HG03025 (cell line): ENCODE results near the gene USP24.

Experiments
- ATAC-seq: cut with Tn5 transposase; IDR thresholded peaks from one replicate; pipeline ENCODE4 v1.9.1; 2021; ENCODE audit warnings: mild to moderate bottlenecking, moderate library complexity; ENCODE audit not compliant: unreplicated experiment, low FRiP score

The USP24 gene

DNA sequence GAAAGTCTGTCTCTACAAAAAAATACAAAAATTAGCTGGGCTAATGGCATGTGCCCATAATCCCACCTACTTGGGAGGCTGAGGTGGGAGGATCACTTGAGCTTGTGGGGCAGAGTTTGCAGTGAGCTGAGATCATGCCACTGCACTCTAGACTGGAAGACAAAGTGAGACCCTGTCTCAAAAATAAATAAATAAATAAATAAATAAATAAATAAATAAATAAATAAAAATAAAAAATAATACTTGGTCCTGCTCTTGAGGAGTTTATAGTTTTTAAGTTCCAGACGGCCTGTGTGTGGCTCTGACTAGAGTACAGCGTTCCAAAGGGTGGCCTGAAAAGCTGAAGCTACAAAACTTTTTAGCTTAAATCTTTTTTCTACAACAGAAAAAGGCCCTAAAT is 140.7 kb downstream of the USP24 start:
- no peak for ATAC-seq

DNA sequence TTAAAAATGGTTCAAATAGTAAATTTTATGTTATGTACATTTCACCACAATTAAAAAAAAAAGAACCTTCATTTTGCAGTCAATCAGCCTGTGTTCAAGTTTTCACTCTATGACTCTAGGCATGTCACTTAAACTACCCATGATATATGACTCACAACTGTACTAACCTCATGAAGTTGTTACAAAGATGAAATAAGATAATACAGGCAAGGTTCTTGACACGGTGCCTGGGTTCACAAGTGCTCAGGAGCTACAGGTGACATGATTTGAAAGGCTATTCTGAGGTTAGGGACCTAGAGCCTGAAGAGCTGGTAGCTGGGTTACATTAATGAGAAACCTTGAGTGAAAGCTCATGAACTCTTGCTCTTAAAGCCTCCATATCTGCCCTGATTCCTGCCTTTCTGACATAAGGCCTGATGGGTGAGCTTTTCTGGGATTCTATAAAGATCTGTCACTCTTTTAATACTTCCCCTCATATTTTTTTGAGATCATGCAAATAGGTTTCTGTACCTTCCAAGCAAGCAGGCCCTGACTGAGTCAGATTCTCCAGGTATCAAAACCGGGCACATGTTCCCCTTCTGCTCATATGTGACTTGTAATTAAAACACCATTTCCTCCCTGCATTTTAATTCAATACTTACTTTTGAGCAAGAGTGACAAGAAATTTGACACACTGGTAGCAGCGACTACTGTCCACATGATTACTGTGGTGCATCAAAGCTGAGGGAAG is 141.8 kb downstream of the USP24 start:
- no peak for ATAC-seq

DNA sequence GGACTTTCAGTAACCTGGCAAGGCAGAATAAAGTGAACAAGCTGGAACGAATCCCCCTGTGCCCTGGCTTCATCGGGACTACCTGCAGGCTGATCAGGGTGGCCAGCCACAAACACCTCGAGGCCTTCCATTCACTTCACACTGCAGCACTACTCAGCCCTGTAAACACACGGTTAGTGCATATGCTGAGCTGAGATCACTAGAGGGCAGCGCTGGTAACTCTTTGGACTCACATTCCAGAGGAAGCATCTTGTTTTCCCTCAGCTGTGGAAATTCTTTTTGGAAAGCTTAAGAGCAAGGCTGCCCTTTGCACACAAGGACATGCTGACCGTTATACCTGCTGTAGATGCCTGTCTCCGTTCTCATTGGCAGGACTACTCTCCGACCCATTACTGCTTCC is 143.7 kb downstream of the USP24 start:
- no peak for ATAC-seq

DNA sequence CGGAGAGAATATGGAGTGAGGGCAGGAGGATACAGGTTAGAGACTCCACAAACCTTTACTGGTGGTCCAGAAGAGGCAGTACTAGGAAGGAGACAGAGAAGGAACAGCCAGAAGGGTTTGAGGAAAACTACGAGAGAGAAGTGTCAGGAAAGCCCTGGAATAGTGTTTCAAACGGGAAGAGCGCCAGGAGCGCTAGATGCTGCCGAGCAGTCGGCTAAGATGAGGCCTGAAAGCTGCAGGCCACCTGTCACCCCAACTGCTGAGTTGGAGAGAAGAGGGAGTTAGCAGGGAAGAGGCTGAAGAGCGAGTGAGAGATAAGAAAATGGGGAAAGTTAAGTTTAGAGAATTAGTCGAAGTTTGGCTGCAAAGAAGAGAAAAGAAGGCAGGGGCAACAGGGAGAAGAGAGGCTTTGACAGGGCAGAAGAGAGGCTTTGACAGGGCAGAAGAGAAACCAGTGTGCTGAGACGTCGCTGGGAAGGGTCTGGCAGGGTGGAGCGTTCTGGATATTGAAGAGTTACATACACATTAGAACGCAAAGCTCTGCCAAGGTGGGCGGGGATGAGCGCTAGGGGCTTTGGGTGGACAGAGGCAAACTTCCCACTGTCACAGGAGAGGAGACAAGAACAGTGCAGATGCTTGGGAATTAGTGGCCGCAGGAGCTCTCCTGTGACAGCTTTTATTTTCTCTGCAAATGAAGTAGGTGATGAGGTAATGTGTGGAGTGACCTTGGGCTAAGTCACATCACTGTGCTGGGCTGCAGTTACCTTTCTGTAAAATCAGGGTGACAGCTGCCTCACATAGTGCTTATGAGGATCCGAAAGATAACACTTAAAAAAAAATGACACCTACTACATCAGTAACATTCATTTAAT is 144.6 kb downstream of the USP24 start:
- no peak for ATAC-seq

DNA sequence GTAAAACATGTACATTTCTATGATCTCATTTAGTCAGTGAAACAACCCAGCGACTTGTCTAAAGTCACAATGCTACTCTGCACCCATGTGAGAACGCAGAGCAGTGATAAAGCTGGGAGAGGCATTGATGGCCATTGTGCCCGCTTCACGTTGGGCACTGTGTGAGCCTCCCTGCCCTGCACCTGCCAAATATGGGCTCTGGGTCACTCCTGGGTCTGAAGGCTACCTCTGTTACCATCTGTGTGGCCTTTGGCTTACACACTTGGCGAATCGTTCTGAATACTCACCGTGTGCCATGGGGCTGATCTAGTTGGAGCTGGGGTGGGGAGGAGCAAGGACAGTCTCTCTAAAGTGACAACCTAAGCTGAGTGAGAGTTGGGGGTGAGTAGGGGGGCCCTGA is 145.9 kb downstream of the USP24 start:
- no peak for ATAC-seq

DNA sequence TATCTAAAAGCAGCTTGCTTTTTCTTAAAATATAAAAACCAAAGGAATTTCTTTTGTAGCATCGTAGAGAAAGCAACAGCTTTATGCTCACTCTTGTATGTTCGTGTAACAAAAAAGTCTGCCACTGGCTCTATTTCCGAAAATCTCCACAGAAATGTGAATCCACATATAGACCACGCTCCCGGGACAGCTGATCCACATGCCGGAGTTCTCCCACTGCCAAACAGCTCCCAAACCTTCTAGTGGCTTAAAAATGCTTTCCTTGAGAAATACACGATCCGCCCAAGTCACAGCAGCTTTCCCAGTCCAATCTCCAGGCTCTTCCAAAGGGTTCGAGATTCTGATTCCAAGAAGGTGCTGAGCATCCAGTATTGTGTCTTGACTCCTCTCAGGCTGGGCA is 146.5 kb downstream of the USP24 start:
- ATAC-seq, result no peak

DNA sequence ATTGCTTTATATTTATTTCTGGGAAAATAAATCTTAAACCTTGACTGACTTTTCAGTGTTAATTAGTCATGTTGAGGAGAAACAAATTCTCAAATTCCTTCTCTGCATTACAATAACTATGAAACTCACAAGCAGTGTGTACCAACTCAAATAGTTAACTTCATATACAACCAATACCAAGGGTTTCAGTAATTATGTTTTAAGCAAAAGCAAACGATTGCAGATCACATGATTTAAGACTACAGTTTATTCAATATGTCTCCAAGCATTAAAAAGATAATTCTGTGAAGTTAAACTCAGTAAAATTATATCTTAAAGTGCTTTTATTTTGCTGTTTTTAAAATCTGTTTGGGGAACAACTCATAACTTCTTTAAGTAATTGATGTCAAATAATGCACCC is 147.2 kb downstream of the USP24 start:
- no peak for ATAC-seq

DNA sequence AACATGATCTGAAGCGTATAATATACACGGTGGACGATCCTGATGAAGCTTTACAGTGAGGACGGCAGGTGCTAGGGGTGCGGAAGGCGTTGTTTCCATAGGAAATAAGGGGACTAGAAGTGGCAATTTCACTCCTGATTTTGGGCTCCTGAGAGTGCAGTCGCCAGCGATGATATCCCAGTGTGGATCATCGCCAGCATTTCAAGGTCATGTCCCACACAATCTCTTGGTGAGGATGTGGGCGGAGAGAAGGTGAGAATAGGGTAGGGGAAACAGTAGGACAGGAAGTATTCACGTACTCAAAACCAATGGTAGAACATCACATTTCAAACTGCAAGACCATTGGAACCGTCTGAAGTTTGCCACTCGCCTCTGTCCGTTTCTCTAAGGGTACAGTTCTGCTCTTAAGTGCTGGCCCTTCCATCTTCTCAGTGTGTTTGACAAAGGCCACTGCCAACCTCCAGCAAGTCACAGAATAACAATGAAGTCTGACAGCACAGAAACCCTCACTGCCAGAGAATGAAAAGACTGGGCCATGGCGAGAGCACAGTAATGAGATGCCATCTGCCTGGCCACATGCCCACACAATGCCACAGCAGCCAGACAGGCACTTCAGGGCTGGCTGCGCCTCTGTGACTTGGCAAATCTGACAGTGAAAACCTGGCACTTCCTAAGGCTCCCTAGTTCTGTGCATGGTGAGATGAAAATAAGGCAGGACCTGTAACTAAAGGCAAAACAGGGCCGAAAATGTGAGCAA is 148.0 kb downstream of the USP24 start:
- ATAC-seq, result no peak

DNA sequence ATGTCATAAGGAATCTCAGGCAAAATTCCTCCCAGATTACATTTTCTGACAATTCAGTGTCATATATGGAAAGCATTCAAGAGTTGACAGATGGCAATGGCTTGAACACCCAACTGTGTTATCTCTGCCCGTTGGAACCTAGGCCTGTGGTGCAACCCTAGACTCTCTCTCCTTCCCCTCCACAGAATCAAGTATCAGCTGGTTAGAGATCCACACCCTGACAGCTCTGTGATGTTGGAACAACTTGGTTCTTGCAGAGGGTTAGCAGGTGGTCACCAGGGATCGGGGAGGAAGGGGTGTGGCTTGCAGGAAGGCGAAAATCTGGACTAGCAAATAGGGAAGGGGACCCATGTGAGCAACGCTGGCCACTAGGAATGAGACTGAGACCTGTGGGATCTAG is 149.5 kb downstream of the USP24 start:
- ATAC-seq, result no peak

DNA sequence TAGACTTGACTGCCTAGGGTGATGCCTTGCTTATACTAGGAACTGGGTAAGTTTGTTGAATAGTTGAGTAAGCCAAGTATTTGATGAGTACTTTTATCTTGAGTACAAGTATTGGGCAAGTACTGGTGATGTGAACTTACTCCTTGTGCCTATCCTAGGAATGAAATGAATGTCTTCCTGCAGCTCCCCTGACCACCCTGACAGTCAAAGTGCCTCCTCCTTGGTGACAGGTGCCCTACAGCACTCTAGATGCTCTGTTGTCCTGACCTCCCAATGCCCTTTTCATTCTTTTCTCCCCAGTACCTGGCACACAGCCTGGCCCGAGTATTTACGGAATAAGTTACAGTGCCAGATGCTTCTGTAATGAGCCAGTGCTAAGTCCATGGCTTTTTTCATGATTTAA is 150.3 kb downstream of the USP24 start:
- no peak for ATAC-seq

DNA sequence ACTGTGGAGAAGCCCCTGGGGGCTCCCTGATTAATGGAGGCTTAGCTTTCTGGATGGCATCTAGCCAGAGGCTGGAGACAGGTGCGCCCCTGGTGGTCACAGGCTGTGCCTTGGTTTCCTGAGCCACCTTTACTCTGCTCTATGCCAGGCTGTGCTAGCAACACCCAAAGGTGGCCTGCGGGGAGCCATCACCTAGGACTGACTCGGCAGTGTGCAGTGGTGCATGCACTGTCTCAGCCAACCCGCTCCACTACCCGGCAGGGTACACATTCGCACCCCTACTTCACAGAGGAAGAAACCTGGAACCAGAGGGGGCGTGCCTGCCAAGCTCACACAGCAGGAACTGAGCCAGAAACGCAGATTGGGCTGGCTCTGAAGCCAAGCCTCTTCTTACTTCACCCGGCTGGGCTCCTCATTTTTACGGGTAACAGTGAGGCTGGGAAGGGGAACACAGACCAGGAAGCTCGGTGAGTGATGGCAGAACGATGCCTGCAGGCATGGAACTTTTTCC is 151.0 kb downstream of the USP24 start:
- ATAC-seq, result no peak

DNA sequence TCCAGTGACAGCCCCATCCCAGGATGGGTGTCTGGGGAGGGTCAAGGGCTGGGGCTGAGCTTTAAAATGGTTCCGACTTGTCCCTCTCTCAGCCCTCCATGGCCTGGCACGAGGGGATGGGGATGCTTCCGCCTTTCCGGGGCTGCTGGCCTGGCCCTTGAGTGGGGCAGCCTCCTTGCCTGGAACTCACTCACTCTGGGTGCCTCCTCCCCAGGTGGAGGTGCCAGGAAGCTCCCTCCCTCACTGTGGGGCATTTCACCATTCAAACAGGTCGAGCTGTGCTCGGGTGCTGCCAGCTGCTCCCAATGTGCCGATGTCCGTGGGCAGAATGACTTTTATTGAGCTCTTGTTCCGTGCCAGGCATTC is 151.6 kb downstream of the USP24 start:
- no peak for ATAC-seq

DNA sequence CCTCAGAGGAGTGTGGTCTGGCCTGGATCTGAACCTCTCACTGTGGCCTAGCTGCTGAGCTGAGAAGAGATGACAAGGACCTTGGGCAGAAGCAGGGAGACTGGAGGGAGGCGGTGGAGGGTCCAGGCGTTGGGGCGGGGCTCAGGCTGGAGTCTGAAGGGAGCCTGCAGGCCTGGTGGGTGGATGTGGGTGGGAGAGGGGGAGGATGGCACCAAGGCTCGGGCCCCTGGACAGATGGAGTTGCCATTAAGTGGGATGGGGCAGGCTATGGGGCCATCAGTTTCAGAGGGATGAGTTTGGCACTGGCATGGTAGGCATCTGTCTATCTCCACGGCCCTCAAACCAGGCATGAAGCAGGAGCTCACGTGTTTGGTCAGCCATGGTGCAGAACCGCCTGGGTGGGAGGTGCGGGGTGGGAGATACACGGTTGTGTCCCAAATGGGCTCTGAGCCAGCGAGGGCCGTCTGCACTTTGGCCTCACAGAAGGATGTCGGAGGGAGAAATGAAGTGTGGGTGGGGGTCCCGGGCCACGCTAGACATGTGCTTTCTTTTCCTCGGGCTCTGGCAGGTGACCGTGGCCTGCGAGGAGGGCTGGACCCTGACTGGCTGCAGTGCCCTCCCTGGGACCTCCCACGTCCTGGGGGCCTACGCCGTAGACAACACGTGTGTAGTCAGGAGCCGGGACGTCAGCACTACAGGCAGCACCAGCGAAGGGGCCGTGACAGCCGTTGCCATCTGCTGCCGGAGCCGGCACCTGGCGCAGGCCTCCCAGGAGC is 152.2 kb downstream of the USP24 start:
- ATAC-seq, result no peak

DNA sequence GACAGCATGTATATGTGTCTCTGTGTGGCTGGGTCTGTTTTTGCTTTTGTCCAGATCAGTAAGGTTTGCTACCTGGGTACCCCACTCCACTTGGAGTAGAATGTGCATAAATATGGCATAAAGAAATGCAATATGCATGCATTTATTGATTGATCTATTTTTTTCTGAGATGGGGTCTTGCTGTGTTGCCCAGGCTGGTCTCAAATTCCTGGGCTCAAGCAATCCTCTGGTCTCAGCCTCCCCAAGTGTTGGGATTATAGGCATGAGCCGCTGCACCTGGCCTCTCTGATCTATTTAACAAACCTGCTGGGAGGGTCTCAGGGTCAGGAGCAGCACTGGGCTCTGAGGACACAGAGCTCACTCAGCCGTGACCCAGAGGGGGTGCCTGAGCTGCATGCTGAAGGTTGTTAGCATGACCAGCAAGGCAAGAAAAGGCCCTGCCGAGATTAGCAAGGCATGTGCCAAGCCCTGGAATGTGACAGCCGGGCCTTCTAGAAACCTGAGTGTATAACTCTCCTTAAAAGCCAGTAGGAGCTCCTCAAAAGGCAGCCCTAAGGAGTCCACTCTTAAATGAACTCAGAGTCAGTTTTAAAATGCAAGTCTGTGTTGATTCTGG is 153.3 kb downstream of the USP24 start:
- no peak for ATAC-seq

DNA sequence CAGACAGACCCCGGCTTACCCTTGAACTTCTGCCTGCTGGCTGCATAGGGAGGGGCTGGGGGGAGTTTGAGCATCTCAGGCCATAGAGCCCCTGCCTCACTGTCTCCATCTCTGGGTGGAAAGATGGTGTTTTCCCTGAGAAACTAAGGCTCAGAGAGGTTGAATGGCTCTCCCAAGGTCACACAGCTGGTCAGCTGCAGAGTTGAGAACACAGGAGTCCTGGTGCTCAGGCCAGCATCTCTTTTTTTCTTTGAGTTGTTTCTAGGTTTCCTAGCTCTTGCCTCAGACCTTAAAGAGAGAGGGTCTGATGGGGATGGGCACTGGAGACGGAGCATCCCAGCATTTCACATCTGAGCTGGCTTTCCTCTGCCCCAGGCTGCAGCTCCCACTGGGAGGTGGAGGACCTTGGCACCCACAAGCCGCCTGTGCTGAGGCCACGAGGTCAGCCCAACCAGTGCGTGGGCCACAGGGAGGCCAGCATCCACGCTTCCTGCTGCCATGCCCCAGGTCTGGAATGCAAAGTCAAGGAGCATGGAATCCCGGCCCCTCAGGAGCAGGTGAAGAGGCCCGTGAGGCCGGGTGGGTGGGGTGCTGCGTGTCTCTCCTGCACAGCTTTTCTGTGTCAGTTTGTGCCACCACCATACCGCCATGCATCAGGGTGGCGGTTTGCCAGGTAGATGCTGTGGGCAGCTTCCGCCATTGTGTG is 154.0 kb downstream of the USP24 start:
- no peak for ATAC-seq

DNA sequence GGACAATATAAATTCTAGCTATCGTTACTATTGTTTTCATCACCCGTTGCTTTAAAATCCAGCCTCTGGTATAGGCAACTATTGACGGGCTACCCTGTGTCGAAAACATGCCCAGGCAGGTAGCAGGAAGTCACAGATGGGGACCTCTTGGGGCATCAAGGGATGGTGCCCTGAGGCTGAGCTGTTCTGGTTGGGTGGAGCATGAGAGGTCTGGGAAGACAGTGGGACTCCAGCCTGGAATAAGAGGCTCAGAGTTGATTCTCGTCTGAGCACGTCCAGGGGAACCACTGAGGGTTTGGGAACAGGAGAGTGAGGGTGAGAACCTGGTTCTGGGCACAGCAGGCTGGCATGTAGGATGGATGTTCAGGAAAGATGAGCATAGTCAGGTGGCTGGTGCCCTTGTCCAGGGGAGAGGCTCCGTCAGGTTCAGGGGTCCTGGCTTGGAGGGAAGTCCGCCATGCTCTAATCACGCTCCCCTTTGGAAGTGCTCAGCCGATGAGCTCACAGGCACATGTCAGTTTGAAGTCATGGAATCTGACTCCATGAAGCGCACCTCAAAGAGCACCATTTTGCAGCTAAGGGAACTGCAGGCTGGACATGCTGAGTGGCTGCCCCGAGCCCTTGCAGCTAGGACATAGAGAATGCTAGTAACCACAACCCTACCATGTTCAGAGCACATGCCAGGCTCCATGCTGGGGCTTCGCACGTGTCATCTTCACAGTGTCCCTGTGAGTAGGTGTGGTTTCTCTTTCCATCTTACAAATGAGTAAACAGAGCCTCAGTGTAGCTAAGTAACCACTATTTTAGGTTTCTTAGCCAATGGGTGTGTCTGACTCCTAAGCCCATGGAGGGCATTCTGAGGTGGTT is 154.8 kb downstream of the USP24 start:
- no peak for ATAC-seq

DNA sequence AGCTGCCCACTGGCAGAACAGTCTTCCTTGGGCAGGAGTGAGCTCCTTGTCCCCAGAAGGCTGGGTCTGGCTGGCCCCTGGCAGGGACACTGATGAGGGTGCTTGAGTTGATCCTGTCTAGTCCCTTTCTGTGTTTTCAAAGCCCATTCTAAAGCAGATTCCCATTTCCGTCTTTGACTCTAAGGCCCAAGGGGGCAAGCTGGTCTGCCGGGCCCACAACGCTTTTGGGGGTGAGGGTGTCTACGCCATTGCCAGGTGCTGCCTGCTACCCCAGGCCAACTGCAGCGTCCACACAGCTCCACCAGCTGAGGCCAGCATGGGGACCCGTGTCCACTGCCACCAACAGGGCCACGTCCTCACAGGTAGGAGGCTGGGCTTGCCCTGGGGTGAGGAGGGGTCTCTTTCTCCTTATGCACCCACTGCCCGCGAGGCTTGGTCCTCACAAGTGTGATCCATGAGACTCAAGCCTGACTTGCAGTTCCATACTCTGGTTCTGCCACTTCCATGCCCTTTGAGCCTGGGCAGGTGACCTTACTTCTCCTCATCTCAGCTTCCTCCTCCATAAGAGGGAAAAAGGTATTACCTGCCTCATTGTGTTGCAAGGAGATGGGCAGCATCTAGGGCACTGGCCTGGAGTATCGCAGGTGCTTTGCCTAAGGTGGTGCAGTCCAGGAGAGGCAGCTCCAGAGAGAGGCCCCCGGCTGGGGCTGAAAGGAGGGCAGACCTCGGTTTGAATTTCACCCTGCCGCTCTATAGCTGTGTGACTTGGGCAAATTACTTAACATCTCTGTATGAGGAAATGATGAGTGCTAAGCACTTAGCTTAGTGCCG is 155.6 kb downstream of the USP24 start:
- no peak for ATAC-seq

DNA sequence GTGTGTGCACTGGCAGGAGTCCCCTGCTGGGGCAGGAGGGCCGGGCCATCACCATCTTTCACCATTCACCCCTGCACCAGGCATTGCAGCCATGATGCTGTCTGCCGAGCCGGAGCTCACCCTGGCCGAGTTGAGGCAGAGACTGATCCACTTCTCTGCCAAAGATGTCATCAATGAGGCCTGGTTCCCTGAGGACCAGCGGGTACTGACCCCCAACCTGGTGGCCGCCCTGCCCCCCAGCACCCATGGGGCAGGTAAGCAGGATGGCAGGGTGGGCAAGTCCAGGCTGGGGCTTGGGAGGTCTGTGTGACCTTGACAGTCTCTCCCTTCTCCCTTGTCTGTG is 157.2 kb downstream of the USP24 start:
- ATAC-seq, result no peak
